GM12878 (cell line): ENCODE results near the gene IVD. TPM values are rescaled to one million over a fixed set of nuclear protein-coding genes. Genes with fewer than 3 reads are reported as not detected.

Experiments used
- ATAC-seq: fragments of 200-7000 bp; cut with Tn5 transposase; 3 replicates; pipeline ENCODE4 v1.9.1; 2020; ENCODE audit warnings: mild to moderate bottlenecking, moderate library complexity
- BruUV-seq: library from RNA; stranded (reverse); fragments of 400-500 nt; replicated peaks from 2 replicates; lab custom pipeline; 2021; lab: Mats Ljungman, UMichigan
- CTCF ChIA-PET: fragments of 300-600 bp; sonication (Branson Sonifier 250); formaldehyde crosslinking; extraction: SDS; loops from one replicate; lab custom pipeline; 2021; ENCODE audit warnings: inconsistent platforms; lab: Yijun Ruan, JAX
- POLR2A ChIA-PET: fragments of 350-600 bp; formaldehyde crosslinking; extraction: SDS; loops from one replicate; lab custom pipeline; 2021; ENCODE audit warnings: inconsistent platforms; lab: Charles Lee
- RAD21 ChIA-PET: fragments of 300-600 bp; sonication (Branson Sonifier 250); formaldehyde crosslinking; loops from one replicate; lab custom pipeline; 2023; ENCODE audit warnings: antibody characterized with exemption; ENCODE audit not compliant: unreplicated experiment; lab: Charles Lee
- SMC1A ChIA-PET: fragments of 300-600 bp; sonication (Branson Sonifier 250); formaldehyde crosslinking; loops from one replicate; lab custom pipeline; 2023; ENCODE audit not compliant: unreplicated experiment, uncharacterized antibody; lab: Charles Lee
- DNase-seq: peaks from one replicate; pipeline ENCODE4 v3.0.0-alpha.2; 2011; ENCODE audit warnings: low read depth, low spot score
- FAIRE-seq: peaks from 3 replicates; lab custom pipeline; 2011; peaks lifted over from hg19 to GRCh38; lab: Jason Lieb, UNC
- H2AFZ ChIP-seq: 2 replicates; pipeline ENCODE4 v1.6.0; 2011; ENCODE audit warnings: low read depth, low read length, control low read depth; ENCODE audit not compliant: control insufficient read depth
- H3K27ac ChIP-seq: 2 replicates; pipeline ENCODE4 v1.5.1; 2011; ENCODE audit warnings: control low read depth; ENCODE audit not compliant: control insufficient read depth, insufficient read depth
- H3K27me3 ChIP-seq, 2 experiments: replicated peaks in 1 of 2; 2 replicates each; pipeline versions ENCODE4 v1.6.0 to v1.6.1; 2011; ENCODE audit warnings: low read length in 1 of 2; ENCODE audit not compliant: control insufficient read depth in 2 of 2, insufficient read depth in 2 of 2
- H3K36me3 ChIP-seq, 2 experiments: 2 replicates each; pipeline ENCODE4 v1.5.1; 2011; ENCODE audit warnings: low read length in 1 of 2; ENCODE audit not compliant: control insufficient read depth in 2 of 2, insufficient read depth in 2 of 2
- H3K4me1 ChIP-seq: 2 replicates; pipeline ENCODE4 v1.6.1; 2011; ENCODE audit warnings: mild to moderate bottlenecking, low read length, moderate library complexity, mixed read lengths; ENCODE audit not compliant: control insufficient read depth, insufficient read depth
- H3K4me2 ChIP-seq: 2 replicates; pipeline ENCODE4 v1.6.0; 2011; ENCODE audit warnings: control low read depth; ENCODE audit not compliant: control insufficient read depth, insufficient read depth
- H3K4me3 ChIP-seq: fragments of 200-600 bp; sonication (generic); 2 replicates; pipeline ENCODE4 v1.5.1; 2016
- H3K79me2 ChIP-seq: 2 replicates; pipeline ENCODE4 v1.6.0; 2011; ENCODE audit warnings: low read length; ENCODE audit not compliant: control insufficient read depth, insufficient read depth
- H3K9ac ChIP-seq: 2 replicates; pipeline ENCODE4 v1.8.0; 2011; ENCODE audit warnings: low read length, control low read depth, mixed read lengths; ENCODE audit not compliant: control insufficient read depth, insufficient read depth
- H3K9me3 ChIP-seq: replicated peaks from 3 replicates; pipeline ENCODE4 v1.5.1; 2011; ENCODE audit warnings: mild to moderate bottlenecking, low read length; ENCODE audit not compliant: control insufficient read depth, insufficient read depth
- H4K20me1 ChIP-seq: 2 replicates; pipeline ENCODE4 v1.6.0; 2011; ENCODE audit not compliant: control insufficient read depth, insufficient read depth
- BRCA1 ChIP-seq: IDR thresholded peaks from 2 replicates; pipeline ENCODE4 v1.6.1; 2011; ENCODE audit warnings: low read depth, low read length, improper control_type of control experiment
- CBFB ChIP-seq: IDR thresholded peaks from 2 replicates; pipeline ENCODE4 v1.6.1; 2016; ENCODE audit warnings: antibody characterized with exemption, low read depth
- EED ChIP-seq: sonication (generic); IDR thresholded peaks from 2 replicates; pipeline ENCODE4 v1.6.1; 2016; ENCODE audit warnings: antibody characterized with exemption, low read depth
- ETV6 ChIP-seq, 2 experiments: fragments of 450-650 bp in 1 of 2; IDR thresholded peaks in 1 of 2; conservative IDR thresholded peaks in 1 of 2; 2 replicates each; pipeline ENCODE4 v1.6.1; 2014; ENCODE audit warnings: antibody characterized with exemption in 1 of 2, borderline replicate concordance in 1 of 2, low read depth in 1 of 2, mild to moderate bottlenecking in 1 of 2, moderate library complexity in 1 of 2
- FOS ChIP-seq: IDR thresholded peaks from 3 replicates; pipeline ENCODE4 v1.6.1; 2011; ENCODE audit warnings: borderline replicate concordance; ENCODE audit not compliant: insufficient read length; ENCODE audit errors: extremely low read depth
- IRF4 ChIP-seq: IDR thresholded peaks from 2 replicates; pipeline ENCODE4 v1.6.1; 2011; ENCODE audit warnings: low read depth, low read length
- LARP7 ChIP-seq: fragments of 450-650 bp; IDR thresholded peaks from 2 replicates; pipeline ENCODE4 v1.6.1; 2017; ENCODE audit warnings: mild to moderate bottlenecking
- NFIC ChIP-seq: IDR thresholded peaks from 2 replicates; pipeline ENCODE4 v1.6.1; 2012; ENCODE audit warnings: low read depth, mild to moderate bottlenecking, inconsistent platforms, low read length, moderate library complexity
- RBBP5 ChIP-seq: fragments of 200-600 bp; sonication (generic); conservative IDR thresholded peaks from 2 replicates; pipeline ENCODE4 v1.6.1; 2016
- RFX5 ChIP-seq: IDR thresholded peaks from 2 replicates; pipeline ENCODE4 v1.6.1; 2011; ENCODE audit warnings: low read depth, low read length, improper control_type of control experiment
- SIX5 ChIP-seq: IDR thresholded peaks from 2 replicates; pipeline ENCODE4 v1.6.1; 2011; ENCODE audit warnings: mild to moderate bottlenecking, low read depth, low read length, moderate library complexity; ENCODE audit not compliant: severe bottlenecking
- SMAD5 ChIP-seq: IDR thresholded peaks from 2 replicates; pipeline ENCODE4 v1.6.1; 2016; ENCODE audit warnings: antibody characterized with exemption, low read depth
- SMARCA5 ChIP-seq: fragments of 450-650 bp; IDR thresholded peaks from 2 replicates; pipeline ENCODE4 v1.6.1; 2017; ENCODE audit warnings: mild to moderate bottlenecking
- SREBF2 ChIP-seq: IDR thresholded peaks from 2 replicates; pipeline ENCODE4 v1.6.1; 2012; ENCODE audit warnings: mild to moderate bottlenecking, low read length
- SRF ChIP-seq, 2 experiments: IDR thresholded peaks; 2 replicates each; pipeline ENCODE4 v1.6.1; 2011; ENCODE audit warnings: low read depth in 2 of 2, low read length in 2 of 2, mild to moderate bottlenecking in 1 of 2, moderate library complexity in 1 of 2
- STAT1 ChIP-seq: fragments of 450-650 bp; conservative IDR thresholded peaks from 2 replicates; pipeline ENCODE4 v1.6.1; 2014; ENCODE audit warnings: antibody characterized with exemption, mild to moderate bottlenecking
- TBL1XR1 ChIP-seq: IDR thresholded peaks from 2 replicates; pipeline ENCODE4 v1.6.1; 2012; ENCODE audit warnings: low read depth, low read length, improper control_type of control experiment
- YBX1 ChIP-seq: fragments of 450-650 bp; IDR thresholded peaks from 2 replicates; pipeline ENCODE4 v1.6.1; 2016; ENCODE audit warnings: antibody characterized with exemption
- YY1 ChIP-seq: IDR thresholded peaks from 2 replicates; pipeline ENCODE4 v1.6.1; 2011; ENCODE audit warnings: low read depth, mild to moderate bottlenecking, low read length
- ZBED1 ChIP-seq: IDR thresholded peaks from 2 replicates; pipeline ENCODE4 v1.6.1; 2016; ENCODE audit warnings: borderline replicate concordance
- ZNF384 ChIP-seq: IDR thresholded peaks from 2 replicates; pipeline ENCODE4 v1.6.1; 2012; ENCODE audit warnings: low read depth, mild to moderate bottlenecking, low read length, improper control_type of control experiment, borderline replicate concordance
- WGBS: methylation state at CpG from one replicate; pipeline ENCODE4 v1.1.6; 2016; ENCODE audit warnings: low lambda C conversion rate; ENCODE audit not compliant: insufficient replicate concordance, insufficient coverage; ENCODE audit errors: missing lambda C conversion rate; 5-methylcytosine and 5-hydroxymethylcytosine counted together
- in situ Hi-C: fragments of 300-500 bp; cut with MboI; formaldehyde crosslinking; loops from 9 replicates; pipeline ENCODE4 v1.14.3; 2018; ENCODE audit warnings: mixed read lengths
- intact Hi-C: fragments of 100-400 bp; cut with micrococcal nuclease; formaldehyde crosslinking; loops from one replicate; pipeline ENCODE4 v1.14.2; 2022; ENCODE audit not compliant: unreplicated experiment
- polyA plus RNA-seq, 11 experiments: library from polyadenylated mRNA; depleted of rRNA in 4 of 11; unstranded in 6 of 11; stranded (reverse) in 5 of 11; fragments of >200 nt; fragmentation: Nextera tagmentation in 4 of 11; fragmentation: Illumina TruSeq in 1 of 11; extraction: Ambion mirVana in 4 of 11; extraction: Trizol in 1 of 11; gene quantifications; 1 replicate in 1 of 11; 2 replicates in 10 of 11; pipeline versions ENCODE4 v1.2.1 to v1.2.3, GENCODE V29; 2011 to 2016; ENCODE audit warnings: inconsistent platforms in 2 of 11, missing spikeins in 2 of 11, low read depth in 1 of 11
- total RNA-seq, 4 experiments: library from RNA; depleted of rRNA in 3 of 4; stranded (reverse); fragments of >200 nt in 3 of 4; fragmentation: Illumina TruSeq in 1 of 4; extraction: Trizol in 1 of 4; gene quantifications; 2 replicates each; pipeline versions ENCODE4 v1.2.1 to v1.2.3, GENCODE V29; 2013 to 2021
- TF ChIP-seq, protein P1 (sequence below): IDR thresholded peaks from 2 replicates; pipeline ENCODE4 v1.6.1; 2011; ENCODE audit warnings: borderline replicate concordance, low read depth, mild to moderate bottlenecking, moderate library complexity, mixed read lengths, low read length; ENCODE audit not compliant: insufficient read depth; ENCODE audit errors: extremely low read length
- TF ChIP-seq, protein P2 (sequence below): fragments of 450-650 bp; conservative IDR thresholded peaks from 2 replicates; pipeline ENCODE4 v1.6.1; 2017; ENCODE audit warnings: mild to moderate bottlenecking, moderate library complexity

Gene IVD
- total and polyA plus RNA-seq, 10 of the 15 experiments (the other 5 are each of a cell fraction or from before 2014, with no cell fraction given) = 5.3 to 59.8 (median 45.7) TPM

DNA sequence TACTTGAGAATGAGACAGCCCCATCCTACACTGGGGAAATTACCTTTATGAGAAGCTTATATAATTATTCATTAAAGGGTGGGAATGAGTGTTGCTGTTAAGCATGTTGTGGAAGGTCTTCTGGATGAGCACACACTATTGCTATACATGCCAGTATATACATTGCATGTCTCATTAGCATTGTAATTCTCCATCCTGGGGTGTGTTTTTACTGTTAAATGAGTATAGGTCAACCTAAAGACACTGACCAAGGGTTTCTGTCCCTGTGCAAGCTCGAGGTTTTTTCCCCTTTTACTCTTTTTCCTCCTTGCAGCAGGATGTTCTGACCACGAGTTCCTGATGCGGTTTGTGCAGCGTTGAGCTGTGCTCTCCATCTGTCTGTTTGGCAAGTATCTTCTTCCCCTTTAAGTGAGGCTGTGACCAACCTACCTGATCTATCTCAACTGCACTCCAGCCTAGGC lies 7.2 kb upstream of the IVD start:
- Histone ChIP-seq H4K20me1 (no peaks in the 10 kb centered on the region), H2AFZ (no peak overlapping the region), H3K79me2 (no peaks in the 10 kb centered on the region), H3K4me3 (0 out of 2 replicates have a peak overlapping the region, but pooled peaks have one; percentile 26), H3K9ac (no peak overlapping the region), H3K36me3 (no peaks in the 10 kb centered on the region; a peak in 1 of 4 replicates), H3K9me3 (no peaks in the 10 kb centered on the region), H3K4me2 (peak overlapping the region; percentile 57), H3K27ac (no peak overlapping the region), H3K27me3 (no peaks in the 10 kb centered on the region), H3K4me1 (no peaks in the 10 kb centered on the region)
- ChIA-PET POLR2A (interaction anchor here (0.7 to 2.4 kb wide), 6 partner anchors 9 to 15 kb away, joined by 3 to 8 read pairs (median 6); partner anchors contain the start of gene KNSTRN), CTCF (interaction anchor here (0.6 to 1.9 kb wide), 16 partner anchors 9 to 679 kb away, joined by 3 to 12 read pairs (median 4); partner anchors contain the start of gene KNSTRN), RAD21 (interaction anchor here (1.4 to 2.1 kb wide), 3 partner anchors 9 to 42 kb away, joined by 3 to 15 read pairs (median 4); partner anchors contain the start of gene BAHD1), SMC1A (interaction anchor here (0.8 to 2.0 kb wide), 8 partner anchors 9 to 296 kb away, joined by 3 to 29 read pairs (median 4); no protein-coding TSS in a partner anchor)
- peak; percentile 93 for ATAC-seq
- in situ Hi-C loops (no loop called here), intact Hi-C loops (no loop called here)
- peak; percentile 58 for DNase-seq
- 0% methylated on average over 4 of the region's 4 CpGs for WGBS
- no TSS peak for BruUV-seq
- no peak for FAIRE-seq
- TF ChIP-seq CBFB = 0 out of 2 replicates have a peak, but pooled peaks have one; percentile 30
- TF ChIP-seq TBL1XR1 = no peak
- peak; percentile 47; the same call in 1 of the 2 replicates for TF ChIP-seq EED
- no peak for TF ChIP-seq ZBED1
- TF ChIP-seq, protein P1, sequence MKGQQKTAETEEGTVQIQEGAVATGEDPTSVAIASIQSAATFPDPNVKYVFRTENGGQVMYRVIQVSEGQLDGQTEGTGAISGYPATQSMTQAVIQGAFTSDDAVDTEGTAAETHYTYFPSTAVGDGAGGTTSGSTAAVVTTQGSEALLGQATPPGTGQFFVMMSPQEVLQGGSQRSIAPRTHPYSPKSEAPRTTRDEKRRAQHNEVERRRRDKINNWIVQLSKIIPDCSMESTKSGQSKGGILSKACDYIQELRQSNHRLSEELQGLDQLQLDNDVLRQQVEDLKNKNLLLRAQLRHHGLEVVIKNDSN = no peak
- TF ChIP-seq, protein P2, sequence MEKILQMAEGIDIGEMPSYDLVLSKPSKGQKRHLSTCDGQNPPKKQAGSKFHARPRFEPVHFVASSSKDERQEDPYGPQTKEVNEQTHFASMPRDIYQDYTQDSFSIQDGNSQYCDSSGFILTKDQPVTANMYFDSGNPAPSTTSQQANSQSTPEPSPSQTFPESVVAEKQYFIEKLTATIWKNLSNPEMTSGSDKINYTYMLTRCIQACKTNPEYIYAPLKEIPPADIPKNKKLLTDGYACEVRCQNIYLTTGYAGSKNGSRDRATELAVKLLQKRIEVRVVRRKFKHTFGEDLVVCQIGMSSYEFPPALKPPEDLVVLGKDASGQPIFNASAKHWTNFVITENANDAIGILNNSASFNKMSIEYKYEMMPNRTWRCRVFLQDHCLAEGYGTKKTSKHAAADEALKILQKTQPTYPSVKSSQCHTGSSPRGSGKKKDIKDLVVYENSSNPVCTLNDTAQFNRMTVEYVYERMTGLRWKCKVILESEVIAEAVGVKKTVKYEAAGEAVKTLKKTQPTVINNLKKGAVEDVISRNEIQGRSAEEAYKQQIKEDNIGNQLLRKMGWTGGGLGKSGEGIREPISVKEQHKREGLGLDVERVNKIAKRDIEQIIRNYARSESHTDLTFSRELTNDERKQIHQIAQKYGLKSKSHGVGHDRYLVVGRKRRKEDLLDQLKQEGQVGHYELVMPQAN = no peak
- peak in 1 of 2 experiments; percentile 83; a peak in 2 of 4 replicates for TF ChIP-seq ETV6 (conservative IDR thresholded peaks at IDR 0.05 in 1 of 2, IDR thresholded peaks at IDR 0.05 in 1 of 2; ENCODE audit: borderline replicate concordance in 1 of 2, low read depth in 1 of 2)
- no peak for TF ChIP-seq SRF (IDR thresholded peaks at IDR 0.05; ENCODE audit: low read depth in 2 of 2, low read length in 2 of 2)
- no peak for TF ChIP-seq RFX5
- TF ChIP-seq LARP7 = no peak
- TF ChIP-seq RBBP5 = no peak
- TF ChIP-seq ZNF384 = no peak
- peak; percentile 34; the same call in 1 of the 2 replicates for TF ChIP-seq NFIC
- no peak for TF ChIP-seq SIX5
- TF ChIP-seq STAT1 = no peak
- no peak for TF ChIP-seq FOS
- no peak for TF ChIP-seq YBX1
- TF ChIP-seq YY1 = no peak
- TF ChIP-seq SMAD5 = no peak
- TF ChIP-seq SMARCA5 = no peak
- TF ChIP-seq IRF4 = no peak
- no peak for TF ChIP-seq BRCA1
- TF ChIP-seq SREBF2 = no peak
